Adrenal gland (tissue), 12 donors: ENCODE measurements around the gene GPR31. TPM values are rescaled to one million over a fixed set of nuclear protein-coding genes. Genes with fewer than 3 reads are reported as not detected.

Source experiments
- DNase-seq, 7 donors: peaks; one replicate each; pipeline ENCODE4 v3.0.0-alpha.2; 2019 to 2020
- H3K27ac ChIP-seq, 5 donors: fragments of 200-600 bp; sonication (generic) in 4 of 5; 1 replicate in 3 of 5; 2 replicates in 2 of 5; pipeline versions ENCODE4 v1.5.1 to v1.8.0; 2016 to 2020; ENCODE audit warnings: mild to moderate bottlenecking in 1 of 5
- H3K27me3 ChIP-seq: fragments of 200-600 bp; 2 replicates; pipeline ENCODE4 v1.8.0; 2021
- H3K36me3 ChIP-seq, 2 donors: fragments of 200-600 bp; replicated peaks in 1 of 2; 1 replicate in 1 of 2; 2 replicates in 1 of 2; pipeline versions ENCODE4 v1.5.1 to v1.8.0; 2018 to 2022
- H3K4me1 ChIP-seq, 2 donors: fragments of 200-600 bp; replicated peaks in 1 of 2; 1 replicate in 1 of 2; 2 replicates in 1 of 2; pipeline versions ENCODE4 v1.5.1 to v1.8.0; 2018 to 2021
- H3K4me3 ChIP-seq, 4 donors: fragments of 200-600 bp; sonication (generic) in 3 of 4; one replicate each; pipeline ENCODE4 v1.5.1; 2016 to 2018
- H3K9me3 ChIP-seq, 3 donors: fragments of 200-600 bp; sonication (generic) in 1 of 3; replicated peaks in 1 of 3; 1 replicate in 2 of 3; 2 replicates in 1 of 3; pipeline versions ENCODE4 v1.5.1 to v1.8.0; 2016 to 2021
- POLR2A ChIP-seq, 2 donors: fragments of 450-650 bp; IDR thresholded peaks; one replicate each; pipeline ENCODE4 v1.6.1; 2017; ENCODE audit warnings: antibody characterized with exemption in 2 of 2, mild to moderate bottlenecking in 2 of 2, moderate library complexity in 1 of 2
- WGBS, 4 donors: extraction: QIAGEN DNeasy Blood & Tissue Kit in 2 of 4; methylation state at CpG; one replicate each; pipeline versions ENCODE4 v1.1.5 to v1.1.7; 2013 to 2017; 5-methylcytosine and 5-hydroxymethylcytosine counted together
- intact Hi-C, 2 donors: fragments of 100-400 bp; cut with DNase I; formaldehyde crosslinking; loops; one replicate each; pipeline versions ENCODE4 v1.14.1 to v1.15.0; 2022 to 2023
- polyA plus RNA-seq, 3 donors: library from polyadenylated mRNA; stranded (reverse); fragments of 200-250 nt in 2 of 3; fragments of 350-450 nt in 1 of 3; fragmentation: Illumina TruSeq in 1 of 3; extraction: RNeasy Lipid Tissue Mini Kit (QIAGEN cat#74804) in 1 of 3; gene quantifications; one replicate each; pipeline ENCODE4 v1.2.3, GENCODE V29; 2013 to 2014
- total RNA-seq, 9 donors: library from RNA; depleted of rRNA in 4 of 9; stranded (reverse); fragments of >200 nt in 4 of 9; fragments of 120-200 nt in 1 of 9; fragmentation: NEBNext Ultra II Directional in 1 of 9; extraction: Animal tissue kit (Norgen Biotek cat#: 25700) in 1 of 9; gene quantifications; one replicate each; pipeline versions ENCODE4 v1.1.0 to v1.2.4, GENCODE V29; 2013 to 2023
- TF ChIP-seq, protein P1 (sequence below), 6 experiments: fragments of 450-650 bp in 4 of 6; fragments of 200-600 bp in 2 of 6; sonication (generic) in 1 of 6; IDR thresholded peaks; 1 replicate in 5 of 6; 2 replicates in 1 of 6; pipeline versions ENCODE4 v1.5.1 to v1.8.0; 2016 to 2021; ENCODE audit warnings: antibody characterized with exemption in 6 of 6, mild to moderate bottlenecking in 2 of 6, moderate library complexity in 1 of 6
- donor health status: healthy with polysubstance abuse.
- donor health status: Bipolar disorder and iron deficiency.
- donor health status: DM: yes; HTN: yes; CAD: no.
- donor health status: DM: no; HTN: no; CAD: no.
- donor health status: DM: no; HTN: no; CAD: no.
- donor health status: DM: yes; HTN: yes; CAD: no.

The GPR31 gene
- total and polyA plus RNA-seq, 12 donors = not detected

DNA sequence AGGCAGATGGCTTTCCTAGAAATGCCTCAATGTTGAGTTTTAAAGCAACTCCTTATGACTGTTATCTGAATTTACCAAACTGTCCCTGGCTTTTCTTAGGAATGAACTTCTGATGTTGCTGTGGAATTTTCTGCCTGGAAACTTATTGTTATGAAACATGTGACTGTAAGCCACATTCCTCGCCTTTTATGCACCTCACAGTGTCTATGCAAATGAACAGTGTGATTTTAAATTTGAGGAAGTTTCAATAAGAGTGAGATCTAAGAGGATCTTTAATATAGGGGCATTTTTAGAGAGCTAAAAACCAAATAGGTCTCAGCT lies 37.2 kb downstream of the GPR31 start:
- no peak overlapping the region for H3K4me3 ChIP-seq
- H3K4me1 ChIP-seq = no peaks in the 10 kb centered on the region
- no peak overlapping the region for H3K27ac ChIP-seq
- DNase-seq = no peak
- no peaks in the 10 kb centered on the region for H3K27me3 ChIP-seq
- TF ChIP-seq, protein P1, sequence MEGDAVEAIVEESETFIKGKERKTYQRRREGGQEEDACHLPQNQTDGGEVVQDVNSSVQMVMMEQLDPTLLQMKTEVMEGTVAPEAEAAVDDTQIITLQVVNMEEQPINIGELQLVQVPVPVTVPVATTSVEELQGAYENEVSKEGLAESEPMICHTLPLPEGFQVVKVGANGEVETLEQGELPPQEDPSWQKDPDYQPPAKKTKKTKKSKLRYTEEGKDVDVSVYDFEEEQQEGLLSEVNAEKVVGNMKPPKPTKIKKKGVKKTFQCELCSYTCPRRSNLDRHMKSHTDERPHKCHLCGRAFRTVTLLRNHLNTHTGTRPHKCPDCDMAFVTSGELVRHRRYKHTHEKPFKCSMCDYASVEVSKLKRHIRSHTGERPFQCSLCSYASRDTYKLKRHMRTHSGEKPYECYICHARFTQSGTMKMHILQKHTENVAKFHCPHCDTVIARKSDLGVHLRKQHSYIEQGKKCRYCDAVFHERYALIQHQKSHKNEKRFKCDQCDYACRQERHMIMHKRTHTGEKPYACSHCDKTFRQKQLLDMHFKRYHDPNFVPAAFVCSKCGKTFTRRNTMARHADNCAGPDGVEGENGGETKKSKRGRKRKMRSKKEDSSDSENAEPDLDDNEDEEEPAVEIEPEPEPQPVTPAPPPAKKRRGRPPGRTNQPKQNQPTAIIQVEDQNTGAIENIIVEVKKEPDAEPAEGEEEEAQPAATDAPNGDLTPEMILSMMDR (IDR thresholded peaks at IDR 0.05) = no peak
- TF ChIP-seq POLR2A (IDR thresholded peaks at IDR 0.05) = no peak
- H3K36me3 ChIP-seq = no peaks in the 10 kb centered on the region
- intact Hi-C loops = no loop called here
- 68 to 78% (median 75%) methylated on average over 1 of the region's 1 CpG for WGBS, 4 donors
- H3K9me3 ChIP-seq = no peaks in the 10 kb centered on the region

DNA sequence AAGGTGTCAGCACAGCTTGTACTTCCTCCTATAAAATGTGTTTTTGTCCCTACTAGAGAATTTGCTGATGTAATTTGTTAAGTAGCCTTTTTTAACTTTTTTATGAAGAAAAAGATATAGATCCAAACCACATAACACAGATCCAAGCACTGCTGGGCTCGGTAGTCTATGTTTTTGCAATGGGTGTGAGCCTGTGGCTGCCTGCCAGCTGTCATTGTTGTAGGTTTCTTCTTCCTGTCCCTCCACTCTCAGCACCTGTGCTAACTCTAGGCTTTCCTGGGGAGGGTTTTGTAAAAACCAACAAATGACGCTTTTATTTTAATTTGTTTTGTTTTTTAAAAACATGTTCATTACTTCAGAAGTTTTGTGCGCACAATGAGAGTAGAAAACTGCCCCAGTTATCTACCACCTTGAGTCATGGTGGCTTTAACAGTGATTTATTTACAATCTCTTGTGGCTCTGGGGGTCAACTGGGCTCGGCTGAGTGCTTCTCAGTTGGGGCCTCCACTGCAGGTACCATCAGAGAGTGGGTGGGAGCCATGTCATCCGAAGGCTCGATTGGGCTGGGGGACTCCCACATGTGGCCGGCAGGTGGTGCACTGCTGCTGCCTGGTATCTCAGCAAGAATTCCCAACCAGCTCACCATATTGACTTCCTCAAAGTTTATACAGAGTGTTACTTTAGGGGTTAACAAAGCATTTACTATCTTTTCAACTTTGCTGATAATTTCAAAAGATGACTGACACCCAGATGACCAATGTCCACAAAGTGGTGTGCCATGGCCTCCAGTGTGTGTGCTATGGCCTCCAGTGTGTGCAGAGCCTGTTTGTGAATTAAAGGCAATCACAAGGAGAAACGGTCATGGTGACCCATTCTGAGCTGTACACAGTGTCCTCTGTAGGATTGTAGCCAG lies 37.9 kb downstream of the GPR31 start:
- no peaks in the 10 kb centered on the region for H3K36me3 ChIP-seq
- 70 to 86% (median 80%) methylated on average over 8 of the region's 8 CpGs for WGBS, 4 donors
- H3K9me3 ChIP-seq = no peaks in the 10 kb centered on the region
- no peaks in the 10 kb centered on the region for H3K27me3 ChIP-seq
- no peaks in the 10 kb centered on the region for H3K4me1 ChIP-seq
- intact Hi-C loops = no loop called here
- TF ChIP-seq POLR2A (IDR thresholded peaks at IDR 0.05) = no peak
- TF ChIP-seq, protein P1 (IDR thresholded peaks at IDR 0.05) = no peak
- no peak overlapping the region for H3K27ac ChIP-seq
- no peak overlapping the region for H3K4me3 ChIP-seq
- no peak for DNase-seq

DNA sequence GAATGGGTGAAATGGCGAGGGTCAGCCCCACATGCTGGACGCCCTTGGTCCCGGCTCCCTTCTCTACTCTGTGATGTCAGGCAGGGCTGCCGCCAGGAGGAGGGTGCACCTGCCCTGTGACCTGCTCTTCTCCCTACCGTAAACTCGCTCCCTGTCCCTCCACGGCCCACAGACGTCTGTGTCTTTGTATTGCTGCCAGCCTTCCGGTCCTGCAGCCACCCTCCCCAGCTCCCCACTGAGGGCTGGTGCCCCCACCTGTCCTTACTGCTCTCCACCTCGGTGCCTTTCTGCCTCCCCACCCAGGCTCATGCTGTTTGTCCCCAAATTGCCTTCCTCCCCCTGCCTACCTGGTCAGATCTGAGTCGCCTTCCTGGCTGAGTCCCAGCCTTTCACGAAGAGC lies 38.9 kb downstream of the GPR31 start:
- TF ChIP-seq POLR2A (IDR thresholded peaks at IDR 0.05) = no peak
- TF ChIP-seq, protein P1 (IDR thresholded peaks at IDR 0.05) = no peak
- intact Hi-C loops = no loop called here
- H3K36me3 ChIP-seq = no peaks in the 10 kb centered on the region
- no peaks in the 10 kb centered on the region for H3K27me3 ChIP-seq
- no peak for DNase-seq
- 77 to 86% (median 81%) methylated on average over 12 of the region's 12 CpGs for WGBS, 4 donors
- H3K4me3 ChIP-seq = no peak overlapping the region
- no peaks in the 10 kb centered on the region for H3K9me3 ChIP-seq
- H3K4me1 ChIP-seq = no peaks in the 10 kb centered on the region
- no peak overlapping the region for H3K27ac ChIP-seq

DNA sequence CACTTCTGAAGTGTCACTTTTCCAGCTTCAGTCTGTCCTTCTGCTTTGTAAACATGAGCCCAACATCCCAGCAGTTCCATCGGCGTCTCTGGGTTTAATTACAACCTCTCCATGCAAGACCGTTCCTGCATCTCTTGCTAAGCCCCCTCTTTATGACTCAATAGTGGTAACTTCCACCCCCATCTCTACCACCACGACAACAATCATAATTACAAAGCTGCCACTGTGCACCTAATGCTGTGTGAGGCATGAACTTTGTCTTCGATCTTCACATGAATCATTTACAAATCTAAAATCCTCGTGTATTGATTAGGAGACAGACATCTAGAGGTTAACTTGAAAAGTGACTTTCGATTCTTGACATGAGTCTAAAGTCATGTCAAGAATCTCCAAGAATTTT lies 39.8 kb downstream of the GPR31 start:
- intact Hi-C loops = no loop called here
- H3K4me3 ChIP-seq = no peak overlapping the region
- DNase-seq = no peak
- H3K36me3 ChIP-seq = no peaks in the 10 kb centered on the region
- no peak for TF ChIP-seq POLR2A (IDR thresholded peaks at IDR 0.05)
- TF ChIP-seq, protein P1 (IDR thresholded peaks at IDR 0.05) = no peak
- 80 to 89% (median 85%) methylated on average over 7 of the region's 7 CpGs for WGBS, 4 donors
- H3K4me1 ChIP-seq = no peaks in the 10 kb centered on the region
- H3K27ac ChIP-seq = no peak overlapping the region
- no peaks in the 10 kb centered on the region for H3K27me3 ChIP-seq
- no peaks in the 10 kb centered on the region for H3K9me3 ChIP-seq
